ENCODE data around the gene CCP110. TPM values are rescaled to one million over a fixed set of nuclear protein-coding genes. Genes with fewer than 3 reads are reported as not detected.
"Not testable (repeated sequence)": the region's sequence is repeated elsewhere in the genome, so short reads cannot be mapped to it uniquely, and the experiment has no call there.

The CCP110 gene
- total and polyA plus RNA-seq, 4 donors: 4.4 to 26.2 (median 12.9) TPM

DNA sequence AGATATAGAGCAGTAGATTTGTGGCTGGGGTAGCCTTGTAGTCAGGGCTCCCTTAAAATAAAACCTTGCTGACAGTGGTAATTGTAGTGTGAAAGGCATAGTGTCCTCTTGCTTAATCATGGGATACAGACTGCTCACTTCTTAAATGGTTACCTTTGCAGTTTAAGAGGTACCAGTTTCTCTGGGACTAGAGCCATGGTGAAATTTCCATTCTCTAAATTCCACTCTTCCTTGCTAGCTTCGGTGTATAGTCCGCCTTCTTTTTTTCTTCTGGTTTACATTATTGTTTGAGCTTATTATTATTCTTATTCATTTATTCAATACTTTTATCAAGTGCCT, 1.6 kb downstream of the CCP110 start:
- intact Hi-C loops (cut with DNase I): no loop called here
- Histone ChIP-seq H3K9me3 (ENCODE audit: control insufficient read depth, low read length) (no peaks in the 10 kb centered on the region), H3K27me3 (ENCODE audit: control insufficient read depth in 1 of 2, insufficient read depth in 2 of 2, low read length in 1 of 2) (no peaks in the 10 kb centered on the region), H3K27ac (ENCODE audit: low read depth in 1 of 2, low read length in 2 of 2) (no peak overlapping the region), H3K36me3 (ENCODE audit: control insufficient read depth in 1 of 2, insufficient read depth in 2 of 2, low read length in 1 of 2) (peaks cover 0 to 4% of the 10 kb centered on the region in 2 donors), H3K4me3 (ENCODE audit: low read length in 2 of 2) (no peak overlapping the region), H3K4me1 (ENCODE audit: control insufficient read depth in 1 of 2, insufficient read depth in 2 of 2, low read length in 2 of 2) (peaks cover 0 to 3% of the 10 kb centered on the region in 2 donors)
- 39 to 45% methylated on average over 2 of the region's 2 CpGs for WGBS, 2 donors
- ATAC-seq (ENCODE audit: low FRiP score) (no peak), DNase-seq (no peak)

DNA sequence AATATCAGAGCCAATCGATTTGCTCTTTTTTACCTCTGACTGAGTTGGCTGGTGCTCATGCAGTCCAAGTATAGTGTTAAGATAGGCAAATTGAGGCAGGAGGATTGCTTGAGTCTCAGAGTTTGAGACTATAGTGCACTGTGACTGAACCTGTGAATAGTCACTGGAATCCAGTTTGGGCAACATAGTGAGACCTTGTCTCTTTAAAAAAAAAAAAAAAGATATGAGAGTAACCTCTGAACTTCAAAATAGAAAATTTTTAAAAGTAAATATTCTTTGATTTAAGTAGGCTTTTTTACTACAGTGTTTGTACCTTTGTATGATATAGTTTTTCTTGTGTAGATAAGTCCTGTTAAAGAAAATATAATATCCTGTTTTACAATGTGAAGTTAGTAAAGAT, 3.4 kb downstream of the CCP110 start:
- Histone ChIP-seq H3K4me3 (ENCODE audit: low read length in 2 of 2) (no peak overlapping the region), H3K27ac (ENCODE audit: low read depth in 1 of 2, low read length in 2 of 2) (no peak overlapping the region), H3K9me3 (ENCODE audit: control insufficient read depth, low read length) (no peaks in the 10 kb centered on the region), H3K4me1 (ENCODE audit: control insufficient read depth in 1 of 2, insufficient read depth in 2 of 2, low read length in 2 of 2) (no peaks in the 10 kb centered on the region), H3K36me3 (ENCODE audit: control insufficient read depth in 1 of 2, insufficient read depth in 2 of 2, low read length in 1 of 2) (peaks cover 0 to 4% of the 10 kb centered on the region in 2 donors), H3K27me3 (ENCODE audit: control insufficient read depth in 1 of 2, insufficient read depth in 2 of 2, low read length in 1 of 2) (no peaks in the 10 kb centered on the region)
- ATAC-seq (ENCODE audit: low FRiP score): no peak
- 89 to 90% methylated on average over 1 of the region's 1 CpG for WGBS, 2 donors
- intact Hi-C loops (cut with DNase I): no loop called here
- no peak for DNase-seq

DNA sequence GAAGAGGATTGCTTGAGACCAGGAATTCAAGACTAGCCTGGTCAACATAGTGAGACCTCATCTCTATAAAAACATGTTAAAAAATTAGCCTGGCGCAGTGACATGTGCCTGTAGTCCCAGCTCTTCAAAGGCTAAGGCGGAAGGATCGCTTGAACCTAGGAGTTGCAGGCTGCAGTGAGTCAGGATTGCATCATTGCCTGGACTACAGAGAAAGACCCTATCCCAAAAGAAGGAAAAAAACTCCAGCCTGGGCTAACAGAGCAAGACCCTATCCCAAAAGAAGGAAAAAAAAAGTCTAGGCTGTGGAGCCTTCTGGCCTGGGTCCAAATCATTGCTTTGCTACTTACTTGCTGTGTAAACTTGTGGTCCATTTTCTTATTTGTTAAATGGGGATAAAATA, 4.9 kb downstream of the CCP110 start:
- H3K9me3 ChIP-seq (ENCODE audit: control insufficient read depth, low read length): no peaks in the 10 kb centered on the region
- H3K27me3 ChIP-seq (ENCODE audit: control insufficient read depth in 1 of 2, insufficient read depth in 2 of 2, low read length in 1 of 2): no peaks in the 10 kb centered on the region
- ATAC-seq (ENCODE audit: low FRiP score) (no peak), DNase-seq (no peak)
- 98 to 99% methylated on average over 3 of the region's 3 CpGs for WGBS, 2 donors
- H3K4me3 ChIP-seq (ENCODE audit: low read length in 2 of 2): no peak overlapping the region
- intact Hi-C loops (cut with DNase I): no loop called here
- H3K36me3 ChIP-seq (ENCODE audit: control insufficient read depth in 1 of 2, insufficient read depth in 2 of 2, low read length in 1 of 2): peaks cover 0 to 4% of the 10 kb centered on the region in 2 donors
- no peaks in the 10 kb centered on the region for H3K4me1 ChIP-seq (ENCODE audit: control insufficient read depth in 1 of 2, insufficient read depth in 2 of 2, low read length in 2 of 2)
- no peak overlapping the region for H3K27ac ChIP-seq (ENCODE audit: low read depth in 1 of 2, low read length in 2 of 2)

DNA sequence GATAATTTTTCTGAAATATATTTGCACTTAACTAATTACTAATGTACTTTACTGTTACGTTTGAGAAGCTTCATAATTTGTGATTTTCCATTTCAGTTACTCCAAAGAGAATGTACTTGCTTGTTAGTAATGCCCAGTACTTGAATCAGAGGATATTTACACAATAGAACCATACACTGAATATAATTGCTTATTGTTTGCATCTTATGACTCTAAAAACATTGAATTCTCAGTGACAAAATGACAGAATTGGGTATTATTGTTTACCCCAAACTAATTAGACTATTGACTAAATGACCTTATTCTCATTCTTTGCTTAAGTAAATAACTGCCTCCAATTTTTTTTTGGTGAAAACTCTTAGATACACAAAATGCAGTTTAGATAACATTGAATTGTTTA, 8.9 kb downstream of the CCP110 start:
- no peak overlapping the region for H3K27ac ChIP-seq (ENCODE audit: low read depth in 1 of 2, low read length in 2 of 2)
- H3K36me3 ChIP-seq (ENCODE audit: control insufficient read depth in 1 of 2, insufficient read depth in 2 of 2, low read length in 1 of 2): peaks cover 0 to 8% of the 10 kb centered on the region in 2 donors
- no peaks in the 10 kb centered on the region for H3K4me1 ChIP-seq (ENCODE audit: control insufficient read depth in 1 of 2, insufficient read depth in 2 of 2, low read length in 2 of 2)
- intact Hi-C loops (cut with DNase I): no loop called here
- H3K27me3 ChIP-seq (ENCODE audit: control insufficient read depth in 1 of 2, insufficient read depth in 2 of 2, low read length in 1 of 2): no peaks in the 10 kb centered on the region
- 80 to 94% methylated on average over 1 of the region's 1 CpG for WGBS, 2 donors
- H3K4me3 ChIP-seq (ENCODE audit: low read length in 2 of 2): no peak overlapping the region
- no peak for ATAC-seq (ENCODE audit: low FRiP score)
- H3K9me3 ChIP-seq (ENCODE audit: control insufficient read depth, low read length): no peaks in the 10 kb centered on the region
- no peak for DNase-seq

DNA sequence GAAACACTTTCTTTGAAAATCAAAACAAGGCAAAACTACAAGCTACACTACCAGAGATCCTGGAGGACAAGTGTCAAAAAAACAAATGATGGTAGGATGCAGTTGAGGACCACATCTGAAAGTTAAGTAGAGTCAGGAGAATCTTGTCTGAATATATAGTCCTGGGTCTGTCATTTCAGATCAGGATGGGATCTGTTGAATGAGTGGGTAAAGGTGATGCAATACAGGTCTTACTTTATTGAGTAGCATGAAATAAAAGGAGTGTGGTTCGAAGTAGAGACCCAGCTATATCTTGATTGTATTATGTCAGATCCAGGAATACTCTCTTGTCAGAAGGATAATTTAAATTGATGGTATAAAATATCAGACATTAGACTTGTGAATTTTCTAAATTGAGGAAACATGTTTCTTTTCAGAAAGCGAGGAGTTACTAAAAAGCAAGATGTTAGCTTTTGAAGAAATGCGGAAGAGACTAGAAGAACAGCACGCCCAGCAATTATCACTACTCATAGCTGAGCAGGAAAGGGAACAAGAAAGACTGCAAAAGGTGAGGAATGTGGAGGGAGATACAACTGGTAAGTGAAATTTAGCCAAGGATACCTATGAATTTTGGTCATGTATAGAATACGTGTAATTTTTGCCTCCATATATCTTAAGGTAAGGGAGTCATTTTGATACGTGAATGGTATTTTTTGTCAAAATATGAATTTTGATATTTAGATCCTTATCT, 16.7 kb downstream of the CCP110 start:
- WGBS, 2 donors: 96% methylated on average over 6 of the region's 6 CpGs
- peaks cover 3 to 6% of the 10 kb centered on the region in 2 donors for H3K36me3 ChIP-seq (ENCODE audit: control insufficient read depth in 1 of 2, insufficient read depth in 2 of 2, low read length in 1 of 2)

DNA sequence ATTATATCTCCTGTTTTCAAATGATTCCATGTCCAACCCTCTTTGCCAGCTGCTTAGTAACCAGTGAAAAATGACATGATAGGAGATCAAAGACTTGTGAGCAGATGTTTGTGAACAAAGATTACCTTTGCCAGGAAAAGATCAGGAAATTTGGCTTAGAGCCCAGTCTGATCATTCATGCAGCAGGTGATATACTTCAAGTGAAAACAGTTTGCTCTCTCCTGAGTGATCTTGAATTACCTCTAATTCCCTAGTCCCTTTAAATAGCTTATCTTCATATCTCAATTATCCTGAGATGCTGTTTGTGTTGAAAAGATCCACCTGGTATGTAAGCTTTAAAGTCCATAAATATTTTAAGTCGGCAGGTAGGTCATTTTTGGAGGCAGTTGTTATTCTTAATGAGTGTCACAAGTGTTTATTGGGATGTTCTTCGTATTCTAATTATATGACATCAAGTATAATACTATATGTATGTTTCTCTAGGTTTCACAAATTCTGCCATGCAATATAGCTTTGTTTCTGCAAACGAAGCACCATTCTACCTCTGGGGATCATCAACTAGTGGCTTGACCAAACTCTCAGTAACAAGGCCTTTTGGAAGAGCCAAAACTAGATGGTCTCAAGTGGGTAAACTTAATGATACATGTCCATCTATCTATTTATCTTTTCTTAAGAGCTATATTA, 18.5 kb downstream of the CCP110 start:
- Histone ChIP-seq H3K27ac (ENCODE audit: low read depth in 1 of 2, low read length in 2 of 2) (no peak overlapping the region), H3K27me3 (ENCODE audit: control insufficient read depth in 1 of 2, insufficient read depth in 2 of 2, low read length in 1 of 2) (no peaks in the 10 kb centered on the region), H3K4me3 (ENCODE audit: low read length in 2 of 2) (no peak overlapping the region), H3K9me3 (ENCODE audit: control insufficient read depth, low read length) (no peaks in the 10 kb centered on the region), H3K4me1 (ENCODE audit: control insufficient read depth in 1 of 2, insufficient read depth in 2 of 2, low read length in 2 of 2) (no peaks in the 10 kb centered on the region), H3K36me3 (ENCODE audit: control insufficient read depth in 1 of 2, insufficient read depth in 2 of 2, low read length in 1 of 2) (peaks cover 0 to 6% of the 10 kb centered on the region in 2 donors)
- ATAC-seq (ENCODE audit: low FRiP score): no peak
- no peak for DNase-seq
- intact Hi-C loops (cut with DNase I): no loop called here
- WGBS, 2 donors: 93 to 94% methylated on average over 3 of the region's 3 CpGs

More for the DNA sequence above, 16.7 kb downstream of the CCP110 start:
- Histone ChIP-seq H3K27me3 (ENCODE audit: control insufficient read depth in 1 of 2, insufficient read depth in 2 of 2, low read length in 1 of 2) (no peaks in the 10 kb centered on the region), H3K9me3 (ENCODE audit: control insufficient read depth, low read length) (no peaks in the 10 kb centered on the region), H3K4me3 (ENCODE audit: low read length in 2 of 2) (no peak overlapping the region), H3K27ac (ENCODE audit: low read depth in 1 of 2, low read length in 2 of 2) (no peak overlapping the region), H3K4me1 (ENCODE audit: control insufficient read depth in 1 of 2, insufficient read depth in 2 of 2, low read length in 2 of 2) (no peaks in the 10 kb centered on the region)
- ATAC-seq (ENCODE audit: low FRiP score): no peak
- no peak for DNase-seq
- intact Hi-C loops (cut with DNase I): no loop called here

DNA sequence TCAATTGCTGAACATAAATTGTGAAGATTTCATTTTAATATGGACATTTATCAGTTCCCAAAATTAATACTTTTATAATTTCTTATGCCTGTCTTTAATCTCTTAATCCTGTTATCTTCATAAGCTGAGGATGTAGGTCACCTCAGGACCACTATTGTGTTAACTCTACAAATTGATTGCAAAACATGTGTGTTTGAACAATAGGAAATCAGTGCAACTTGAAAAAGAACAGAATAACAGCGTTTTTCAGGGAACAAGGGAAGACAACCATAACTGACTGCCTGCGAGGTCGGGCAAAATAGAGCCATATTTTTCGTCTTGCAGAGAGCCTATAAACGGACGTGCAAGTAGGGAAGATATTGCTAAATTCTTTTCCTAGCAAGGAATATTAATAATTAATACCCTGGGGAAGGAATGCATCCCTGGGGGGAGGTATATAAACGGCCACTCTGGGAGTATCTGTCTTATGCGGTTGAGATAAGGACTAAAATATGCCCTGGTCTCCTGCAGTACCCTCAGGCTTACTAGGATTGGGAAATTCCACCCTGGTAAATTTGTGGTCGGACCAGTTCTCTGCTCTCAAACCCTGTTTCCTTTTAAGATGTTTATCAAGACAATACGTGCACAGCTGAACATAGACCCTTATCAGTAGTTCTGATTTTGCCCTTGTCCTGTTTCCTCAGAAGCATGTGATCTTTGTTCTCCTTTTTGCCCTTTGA, 19.7 kb downstream of the CCP110 start:
- ATAC-seq (ENCODE audit: low FRiP score); H3K9me3 ChIP-seq (ENCODE audit: control insufficient read depth, low read length); H3K27ac ChIP-seq (ENCODE audit: low read depth in 1 of 2, low read length in 2 of 2); H3K4me1 ChIP-seq (ENCODE audit: control insufficient read depth in 1 of 2, insufficient read depth in 2 of 2, low read length in 2 of 2); DNase-seq; H3K36me3 ChIP-seq (ENCODE audit: control insufficient read depth in 1 of 2, insufficient read depth in 2 of 2, low read length in 1 of 2); H3K4me3 ChIP-seq (ENCODE audit: low read length in 2 of 2); intact Hi-C loops (cut with DNase I); H3K27me3 ChIP-seq (ENCODE audit: control insufficient read depth in 1 of 2, insufficient read depth in 2 of 2, low read length in 1 of 2): not testable (repeated sequence)
- 74 to 80% methylated on average over 10 of the region's 10 CpGs for WGBS, 2 donors

DNA sequence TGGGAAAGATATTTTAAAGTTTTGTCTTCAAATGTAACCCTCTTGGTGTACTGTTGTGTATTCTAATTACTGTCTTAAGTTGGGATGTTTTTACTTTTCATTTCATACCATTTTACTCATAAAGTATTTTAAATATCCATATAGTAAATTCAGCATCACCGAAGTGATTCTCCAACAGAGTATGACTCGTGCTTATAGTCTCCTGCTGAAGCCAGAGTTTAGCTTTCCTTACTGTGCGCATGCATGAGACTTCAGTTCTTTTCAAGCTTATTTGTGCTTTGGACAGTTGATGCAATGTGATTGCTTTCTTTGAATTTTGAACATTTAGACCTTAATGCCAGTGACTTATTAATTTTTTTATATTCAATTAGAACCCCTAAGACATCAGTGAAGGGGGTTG, 24.4 kb downstream of the CCP110 start:
- ATAC-seq (ENCODE audit: low FRiP score) (no peak), DNase-seq (no peak)
- Histone ChIP-seq H3K4me3 (ENCODE audit: low read length in 2 of 2) (no peak overlapping the region), H3K4me1 (ENCODE audit: control insufficient read depth in 1 of 2, insufficient read depth in 2 of 2, low read length in 2 of 2) (no peaks in the 10 kb centered on the region), H3K9me3 (ENCODE audit: control insufficient read depth, low read length) (no peaks in the 10 kb centered on the region), H3K27me3 (ENCODE audit: control insufficient read depth in 1 of 2, insufficient read depth in 2 of 2, low read length in 1 of 2) (no peaks in the 10 kb centered on the region), H3K36me3 (ENCODE audit: control insufficient read depth in 1 of 2, insufficient read depth in 2 of 2, low read length in 1 of 2) (peaks cover 0 to 6% of the 10 kb centered on the region in 2 donors), H3K27ac (ENCODE audit: low read depth in 1 of 2, low read length in 2 of 2) (no peak overlapping the region)
- 95 to 97% methylated on average over 3 of the region's 3 CpGs for WGBS, 2 donors
- intact Hi-C loops (cut with DNase I): no loop called here

Data from aorta (tissue), 5 donors.